ENCODE measurements around the gene TEC.

The TEC gene

DNA sequence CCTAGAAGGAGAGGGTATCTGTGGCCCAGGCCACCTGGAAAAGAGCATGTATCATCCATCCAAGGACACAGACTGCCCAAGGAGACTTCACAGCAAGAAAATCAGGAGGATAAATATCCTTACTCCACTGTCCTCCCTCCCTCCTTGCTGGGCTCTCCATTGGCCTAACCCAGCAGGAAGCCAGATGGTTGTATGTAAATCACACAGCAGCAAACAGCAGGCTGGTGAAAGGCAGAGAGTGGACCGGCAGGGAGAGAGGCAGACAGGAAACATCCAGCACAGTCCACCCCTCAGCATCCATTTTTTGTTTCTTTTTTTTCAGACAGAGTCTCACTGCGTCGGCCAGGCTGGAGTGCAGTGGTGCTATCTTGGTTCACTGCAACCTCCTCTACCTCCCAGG lies 153.1 kb downstream of the TEC start:
- no peak for DNase-seq

DNA sequence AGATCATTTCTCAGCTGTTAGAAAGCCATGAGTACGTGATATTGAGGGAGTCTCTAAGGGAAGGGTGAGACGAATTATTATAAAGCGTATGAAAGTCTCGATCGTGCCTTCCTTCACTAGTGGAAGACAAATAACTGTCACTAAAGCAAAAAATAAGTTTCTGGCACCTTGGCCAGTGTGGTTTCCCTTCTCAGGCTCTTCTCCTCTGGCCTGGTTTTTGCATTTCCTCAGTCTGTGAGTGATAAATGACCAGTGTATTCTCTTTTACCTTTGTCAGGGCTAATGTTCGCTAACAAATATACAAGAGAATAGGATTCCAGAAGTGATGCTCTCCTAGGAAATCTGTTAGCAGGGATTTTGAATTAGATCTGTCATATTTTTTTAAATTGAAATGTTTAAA lies 155.2 kb downstream of the TEC start:
- no peak for DNase-seq

DNA sequence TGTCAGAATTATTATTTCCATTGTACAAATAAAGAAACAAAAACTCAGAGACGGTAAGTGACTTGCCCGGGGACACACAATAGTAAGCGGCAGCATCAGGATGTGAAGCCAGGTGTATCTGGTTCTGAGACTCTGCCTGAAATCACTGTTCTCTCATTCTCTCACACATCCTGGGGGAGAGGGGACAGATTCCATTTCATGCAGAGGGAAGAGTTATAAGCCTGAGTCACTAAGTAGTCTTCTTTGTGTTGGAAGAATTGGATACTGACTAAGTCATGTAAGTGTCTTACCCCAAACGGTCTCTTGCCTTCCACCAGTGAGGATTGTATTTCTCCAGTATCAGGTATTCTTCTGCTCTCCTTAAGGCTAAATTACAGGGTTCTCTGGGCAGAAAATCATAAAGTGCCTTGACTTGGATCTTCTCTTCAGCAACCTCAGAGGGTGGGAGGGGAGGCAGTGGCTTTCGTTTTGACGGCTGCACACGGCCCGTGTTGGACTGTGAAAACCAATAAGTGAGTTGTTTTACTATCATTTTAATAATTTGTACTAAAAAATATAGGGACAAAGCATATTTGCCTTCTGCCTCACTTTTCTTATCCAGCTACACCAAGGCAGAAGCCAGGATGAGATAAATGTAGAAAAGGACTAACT lies 157.5 kb downstream of the TEC start:
- DNase-seq, result no peak

DNA sequence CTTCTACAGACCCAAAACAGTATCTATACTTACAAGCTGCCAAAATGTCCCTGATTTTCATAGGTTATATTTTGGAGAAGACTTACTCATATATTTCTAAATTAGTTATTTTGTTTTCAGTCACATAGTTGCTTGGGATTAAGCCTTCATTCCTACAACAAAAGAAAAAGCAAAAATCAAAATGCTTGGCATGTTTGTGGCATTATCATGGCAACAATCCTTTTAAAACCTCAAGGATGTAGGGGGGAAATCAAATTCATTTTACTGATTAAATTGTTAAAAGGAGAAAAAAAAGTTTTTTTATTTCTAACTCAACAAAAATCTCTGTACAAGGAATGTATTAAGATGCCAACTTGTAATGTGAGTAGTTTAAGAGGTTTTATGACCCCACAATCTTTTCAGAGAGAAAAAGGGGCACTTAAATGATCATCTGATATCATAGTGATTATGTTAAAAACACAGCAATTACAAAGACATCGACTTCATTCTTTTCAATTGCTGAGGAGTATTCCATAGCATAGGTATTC lies 159.1 kb downstream of the TEC start:
- DNase-seq, result no peak

DNA sequence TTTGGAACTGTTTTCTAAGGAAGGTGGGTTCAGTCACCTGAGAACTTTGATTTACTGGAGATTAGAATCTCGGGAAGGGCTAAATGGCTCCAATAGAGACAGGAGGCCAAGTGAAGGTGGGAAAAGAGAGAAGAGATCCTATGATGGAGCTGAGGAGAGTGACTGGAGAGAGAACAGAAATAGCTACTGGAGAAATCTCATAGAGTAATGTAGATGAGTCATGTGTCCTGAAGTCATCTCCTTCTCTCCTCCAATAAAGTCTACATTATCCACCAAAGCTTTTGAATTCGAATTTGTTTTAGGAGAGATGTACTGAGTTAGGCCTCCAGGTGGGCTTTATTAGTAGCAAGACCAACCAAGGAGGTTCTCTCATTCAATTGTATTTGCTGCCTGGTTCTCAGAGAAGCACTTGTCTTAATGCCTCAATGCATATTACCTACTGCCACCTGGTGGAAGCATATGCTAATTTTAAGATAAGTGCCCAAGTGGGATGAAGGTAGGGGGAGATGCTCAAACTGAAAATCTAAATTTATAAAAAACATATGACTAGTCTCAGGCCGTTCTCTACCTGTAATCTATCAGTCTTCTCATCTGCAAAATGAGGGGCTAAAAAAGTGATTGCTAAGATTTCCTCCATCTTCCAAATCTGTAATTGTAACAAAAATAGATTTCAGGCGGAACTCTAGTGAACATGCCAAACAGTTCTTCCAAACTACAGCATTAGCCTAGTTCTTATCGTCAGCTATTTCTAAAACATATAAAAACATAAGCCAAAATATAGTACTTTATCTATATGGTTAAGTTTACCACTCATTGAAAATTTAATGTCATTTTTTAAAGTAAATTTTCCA lies 160.0 kb downstream of the TEC start:
- peak in 1 of 2 donors; percentile 68 for DNase-seq

DNA sequence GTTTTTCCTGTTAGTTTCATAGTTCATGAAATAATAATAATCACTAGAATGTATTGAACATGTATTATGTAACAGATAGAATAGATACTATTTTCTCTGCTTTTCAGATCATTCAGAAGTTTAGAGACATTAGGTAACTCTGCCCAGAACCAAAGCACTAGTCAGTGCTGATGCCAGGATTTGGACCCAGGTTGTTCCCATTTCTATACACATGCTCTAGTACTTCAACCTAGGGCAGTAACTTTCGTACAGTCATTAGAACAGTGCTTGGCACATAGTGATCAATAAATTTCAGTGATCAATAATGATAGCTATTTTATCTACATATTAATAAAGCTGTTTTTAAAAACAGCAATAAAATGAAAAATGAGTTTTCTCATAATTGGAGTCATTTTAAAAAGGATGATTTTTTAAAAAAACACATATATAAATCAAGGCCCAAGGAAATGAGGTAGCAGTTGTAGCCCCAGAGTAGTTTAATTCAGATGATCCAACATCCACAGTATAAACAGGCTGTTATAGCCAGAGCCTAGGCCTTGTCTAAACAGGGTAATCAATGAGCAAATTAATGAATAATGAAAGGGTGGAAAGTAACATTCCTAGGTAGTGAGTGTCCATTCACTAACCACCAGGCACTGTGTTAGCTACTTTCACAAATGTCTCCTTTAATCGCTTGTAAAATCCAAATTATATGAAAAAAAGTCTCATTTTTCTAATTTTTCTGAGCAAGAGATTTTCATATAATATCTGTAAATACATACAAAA lies 161.1 kb downstream of the TEC start:
- no peak for DNase-seq

DNA sequence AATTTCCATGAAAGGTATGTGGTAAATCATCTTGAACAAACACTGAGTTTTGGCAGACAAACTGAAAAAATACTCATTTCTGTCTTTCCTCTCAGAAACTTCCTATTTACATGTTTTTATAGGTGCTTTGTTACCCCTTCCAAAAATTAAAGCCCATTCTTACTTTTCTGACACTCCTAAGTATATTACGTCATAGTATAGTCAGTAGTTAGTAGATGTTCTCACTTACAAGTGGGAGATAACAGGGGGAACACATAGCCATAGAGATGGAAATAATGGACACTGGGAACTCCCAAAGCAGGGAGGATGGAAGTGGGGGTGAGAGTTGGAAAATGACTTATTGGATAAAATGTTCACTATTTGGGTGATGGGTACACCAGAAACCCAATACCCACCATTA lies 164.4 kb downstream of the TEC start:
- no peak for DNase-seq

DNA sequence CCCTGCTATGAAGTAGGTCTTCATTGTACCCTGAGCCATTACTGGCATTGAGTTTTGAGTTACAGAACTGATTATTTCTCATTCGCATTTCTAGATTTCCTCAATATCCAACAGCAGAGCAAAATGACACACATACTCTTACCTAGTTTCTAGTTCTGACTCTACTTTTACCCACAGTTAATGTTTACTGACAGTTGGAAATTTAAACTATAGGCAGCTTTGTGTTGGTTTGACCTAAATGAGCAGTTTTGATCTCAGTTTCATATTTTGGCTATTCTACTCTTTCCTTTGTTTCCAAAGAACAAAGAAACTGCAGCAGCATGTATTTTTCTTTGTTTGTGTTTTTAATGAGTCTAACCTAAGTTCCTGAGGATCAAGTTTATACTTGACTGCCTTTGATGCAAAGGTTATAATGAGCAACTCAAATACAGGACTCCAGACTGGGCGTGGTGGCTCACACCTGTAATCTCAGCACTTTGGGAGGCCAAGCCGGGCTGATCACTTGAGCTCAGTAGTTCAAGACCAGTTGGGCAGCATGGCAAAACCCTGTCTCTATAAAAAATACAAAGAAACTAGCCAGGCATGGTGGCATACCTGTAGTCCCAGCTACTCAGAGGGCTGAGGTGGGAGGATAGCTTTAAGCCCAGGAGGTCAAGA lies 166.0 kb downstream of the TEC start:
- DNase-seq, result no peak

DNA sequence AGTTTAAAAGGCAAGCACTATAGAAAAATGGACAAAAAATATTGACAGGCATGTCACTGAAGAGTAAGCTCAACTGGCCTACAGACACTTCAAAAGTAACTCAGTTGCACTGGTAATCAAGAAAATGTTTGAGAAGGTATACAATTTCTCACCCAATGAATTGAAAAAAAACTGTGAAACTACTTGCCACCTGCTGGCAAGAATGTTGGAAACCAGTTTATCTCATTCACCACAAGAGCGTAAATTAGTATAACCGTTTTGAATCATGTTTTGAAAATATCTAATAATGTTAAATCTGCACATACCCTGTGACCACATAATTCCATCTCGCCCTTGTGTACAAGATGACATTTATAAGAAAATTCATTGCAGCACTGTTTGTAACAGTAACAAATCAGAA lies 167.3 kb downstream of the TEC start:
- DNase-seq, result no peak

DNA sequence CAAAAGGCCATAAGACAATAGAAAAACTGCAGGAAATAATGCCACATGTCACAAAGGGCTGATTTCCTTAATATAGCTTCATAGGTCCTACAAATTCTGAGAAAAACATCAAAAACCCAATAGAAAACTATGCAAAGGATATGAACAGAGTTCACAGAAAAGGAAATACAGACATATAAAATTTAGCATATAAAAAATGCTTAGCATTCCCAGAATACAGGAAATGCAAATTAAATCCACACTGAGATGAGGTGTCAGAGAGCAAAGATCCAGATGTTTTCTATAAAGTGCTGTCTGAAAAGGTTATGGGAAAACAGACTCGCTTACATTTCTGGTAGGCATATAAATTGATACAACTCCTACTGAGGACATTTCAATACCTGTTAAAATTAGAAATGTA lies 169.4 kb downstream of the TEC start:
- no peak for DNase-seq

DNA sequence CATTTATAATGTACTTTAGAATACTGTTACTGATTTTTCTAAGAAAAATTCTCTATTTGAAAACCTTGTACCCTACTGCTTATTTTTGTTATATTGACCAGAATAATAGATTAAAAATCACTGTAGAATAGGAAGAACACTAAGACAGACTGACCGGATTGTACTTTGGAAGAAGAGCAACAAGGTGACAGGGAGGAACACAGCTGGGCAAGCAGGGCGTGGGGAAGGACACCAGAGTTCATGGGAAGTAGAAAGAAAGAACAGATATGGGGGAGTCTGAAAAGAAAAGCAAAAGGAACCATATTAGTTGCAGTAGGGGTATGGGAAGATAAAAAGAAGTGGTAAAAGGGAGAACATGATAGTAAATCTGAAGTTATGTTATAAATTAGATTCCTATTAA lies 174.2 kb downstream of the TEC start:
- no peak for DNase-seq

DNA sequence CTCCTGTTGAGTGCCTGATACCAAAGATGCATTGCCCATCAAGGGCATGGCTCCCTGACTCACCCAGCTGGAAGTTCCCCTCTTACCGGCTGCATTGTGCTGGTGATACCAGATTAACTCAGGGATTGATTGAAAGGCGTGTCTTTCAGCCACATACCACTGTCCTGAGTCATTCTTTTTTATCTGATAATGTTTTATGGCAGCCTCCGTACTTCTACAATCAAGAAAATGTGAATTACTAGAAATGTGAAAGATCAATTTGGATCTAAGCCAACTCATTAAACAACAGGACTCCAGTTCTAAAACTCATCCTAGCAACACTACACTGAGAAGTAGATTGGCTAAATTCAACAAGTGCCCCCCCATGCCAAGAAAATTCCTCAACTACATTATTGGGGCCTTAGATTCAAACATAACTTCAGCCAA lies 175.6 kb downstream of the TEC start:
- DNase-seq, result no peak

DNA sequence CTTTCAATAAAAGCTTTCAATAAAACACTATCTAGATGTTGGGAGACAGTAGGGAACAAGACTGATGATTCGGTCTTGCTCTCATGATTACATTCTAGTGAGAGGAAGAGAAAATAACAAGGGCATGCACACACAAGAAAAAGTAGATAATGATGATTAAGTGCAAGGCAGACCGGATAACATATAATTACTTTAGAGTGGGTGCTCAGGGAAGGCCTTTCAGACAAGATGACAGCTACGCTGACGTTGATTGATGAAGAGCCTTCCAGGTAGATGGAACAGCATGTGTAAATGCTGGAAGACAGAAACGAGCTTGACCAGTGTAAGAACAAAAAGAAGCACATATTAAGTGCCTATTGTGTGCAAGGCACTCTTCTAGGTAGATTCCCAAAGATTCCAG lies 179.0 kb downstream of the TEC start:
- no peak for DNase-seq

DNA sequence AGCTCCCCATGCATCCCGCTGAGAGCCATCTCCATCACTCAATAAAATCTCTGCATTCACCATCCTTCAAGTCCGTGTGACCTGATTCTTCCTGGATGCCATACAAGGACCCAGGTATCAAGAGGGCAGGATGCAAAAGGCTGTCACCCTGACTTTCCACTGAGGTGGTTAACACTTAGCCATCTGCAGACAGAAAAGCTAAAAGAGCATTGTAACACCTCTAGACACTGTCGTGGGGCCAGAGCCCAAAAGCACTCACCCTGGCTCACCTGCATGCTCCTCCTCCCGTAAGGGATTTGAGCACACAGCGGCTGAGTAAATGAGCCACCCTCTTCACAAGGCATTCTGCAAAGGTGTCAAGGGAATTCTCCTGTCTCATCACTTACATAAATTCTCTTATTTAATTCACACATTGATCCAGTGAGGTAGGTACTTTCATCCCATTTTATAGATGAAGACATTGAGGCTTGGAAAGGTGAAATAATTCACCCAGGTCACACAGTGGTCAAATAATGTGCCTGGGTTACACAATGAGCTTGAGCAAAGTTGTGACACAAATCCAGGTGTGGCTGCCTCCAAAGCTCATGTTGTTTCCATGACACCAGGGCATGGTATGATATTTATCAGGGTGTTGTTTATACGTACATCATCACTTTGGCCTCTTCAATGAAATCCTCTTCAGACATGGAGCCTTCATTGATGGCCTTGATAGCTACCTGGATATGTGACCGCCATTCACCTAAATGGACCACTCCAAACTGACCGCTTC lies 183.6 kb downstream of the TEC start:
- DNase-seq, result no peak

Data from CD4-positive, alpha-beta T cell treated with Interleukin-4 for 1 hour (primary cell).